Measurements from ENCODE around the gene TAX1BP3. TPM values are rescaled to one million over a fixed set of nuclear protein-coding genes. Genes with fewer than 3 reads are reported as not detected.
A peak's percentile ranks its signal among the peaks of the same experiment; 100 is the strongest.

Gene TAX1BP3
- total RNA-seq, 2 experiments from 2014 or later: 16.1 to 18.0 TPM

GRCh38 chr17:3697103-3697476, 28.7 kb upstream of the TAX1BP3 start:
- H3K4me1 Mint-ChIP-seq (ENCODE audit: low read depth): peaks cover 34% of the 10 kb centered on the region
- ATAC-seq (no peak), DNase-seq (no peak)
- peaks cover 5% of the 10 kb centered on the region for H3K9me3 Mint-ChIP-seq (ENCODE audit: insufficient read depth)
- ChIA-PET CTCF (interaction anchor here (1.2 to 4.2 kb wide), 3 partner anchors 26 to 149 kb away, joined by 4 to 11 read pairs (median 6); partner anchors contain the start of genes HASPIN and NCBP3), POLR2A (interaction anchor here (1.4 to 3.2 kb wide), 3 partner anchors 10 to 26 kb away, joined by 3 to 31 read pairs (median 18); partner anchors contain the start of gene HASPIN)
- H3K4me3 Mint-ChIP-seq: no peak overlapping the region
- peaks cover 8% of the 10 kb centered on the region for H3K36me3 Mint-ChIP-seq (ENCODE audit: low read depth)
- H3K27ac Mint-ChIP-seq: no peak overlapping the region
- H3K27me3 Mint-ChIP-seq (ENCODE audit: low read depth): no peaks in the 10 kb centered on the region

DNA sequence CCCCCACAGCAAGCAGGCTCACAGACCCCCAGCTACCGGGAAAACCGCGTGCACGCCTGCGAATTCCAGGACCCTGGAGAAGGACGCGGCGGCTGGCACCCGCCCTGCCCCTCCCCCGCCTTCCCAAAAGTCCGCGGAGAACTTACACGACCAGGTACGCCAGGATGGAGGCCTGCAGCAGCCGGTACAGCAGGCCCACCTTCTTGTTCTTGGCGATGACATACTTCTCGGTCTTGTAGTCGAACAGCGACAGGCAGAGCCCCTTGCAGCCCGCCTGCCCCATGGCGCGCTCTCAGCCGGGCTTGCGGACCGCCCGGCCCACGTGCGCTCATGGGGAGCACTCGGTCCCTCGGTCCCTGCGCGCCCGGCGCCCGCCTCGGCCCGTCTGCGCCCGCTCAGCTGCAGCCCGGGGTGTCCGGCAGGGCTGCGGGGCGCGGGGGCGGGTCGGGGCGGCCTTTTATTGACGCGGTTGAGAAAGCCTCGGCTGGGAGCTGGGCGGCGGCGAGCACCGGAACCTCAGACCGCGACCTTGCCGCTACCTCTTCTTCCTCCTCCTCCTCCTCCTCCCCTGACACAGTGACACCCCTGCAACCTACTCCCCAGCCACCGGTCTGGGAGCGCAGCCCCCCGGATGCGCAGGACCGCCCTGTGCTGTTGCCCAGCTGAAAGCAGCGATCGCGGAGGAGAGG, 27.5 kb upstream of the TAX1BP3 start, which contains the start of gene P2RX5:
Gene P2RX5 (minus strand): TSS at position 433 of the 689 bp plus-strand sequence. CDS start 150 bp downstream, at position 283.
- H3K27me3 Mint-ChIP-seq (ENCODE audit: low read depth): no peaks in the 10 kb centered on the region
- peak; percentile 78 for ATAC-seq
- POLR2A ChIA-PET: interaction anchor here (0.9 to 3.2 kb wide), 8 partner anchors 11 to 187 kb away, joined by 3 to 31 read pairs (median 4); partner anchors contain the start of gene HASPIN
- H3K9me3 Mint-ChIP-seq (ENCODE audit: insufficient read depth): peaks cover 5% of the 10 kb centered on the region
- H3K4me3 Mint-ChIP-seq: peak within 1 kb of the TSS; percentile 86
- H3K36me3 Mint-ChIP-seq (ENCODE audit: low read depth): peaks cover 6% of the 10 kb centered on the region
- CTCF ChIA-PET: interaction anchor here (0.8 to 4.2 kb wide), 10 partner anchors 12 to 150 kb away, joined by 3 to 19 read pairs (median 5); partner anchors contain the start of genes HASPIN and NCBP3
- peak; percentile 71 for DNase-seq
- peak within 1 kb of the TSS; percentile 87 for H3K27ac Mint-ChIP-seq
- peaks cover 37% of the 10 kb centered on the region for H3K4me1 Mint-ChIP-seq (ENCODE audit: low read depth)

- peaks cover 6% of the 10 kb centered on the region for H3K36me3 Mint-ChIP-seq (ENCODE audit: low read depth)
- peaks cover 37% of the 10 kb centered on the region for H3K4me1 Mint-ChIP-seq (ENCODE audit: low read depth)
- peak overlapping the region; percentile 70 for H3K4me3 Mint-ChIP-seq
- ChIA-PET POLR2A (interaction anchor here (0.9 to 3.2 kb wide), 9 partner anchors 12 to 188 kb away, joined by 3 to 31 read pairs (median 4); partner anchors contain the start of gene HASPIN), CTCF (interaction anchor here (0.9 to 4.2 kb wide), 8 partner anchors 12 to 148 kb away, joined by 3 to 19 read pairs (median 6); partner anchors contain the start of gene HASPIN)
- no peak overlapping the region for H3K27ac Mint-ChIP-seq
- no peaks in the 10 kb centered on the region for H3K27me3 Mint-ChIP-seq (ENCODE audit: low read depth)
- H3K9me3 Mint-ChIP-seq (ENCODE audit: insufficient read depth): peaks cover 5% of the 10 kb centered on the region
- ATAC-seq (peak; percentile 21), DNase-seq (no peak)
Observed at GRCh38 chr17:3695129-3695722, 26.8 kb upstream of the TAX1BP3 start.

DNA sequence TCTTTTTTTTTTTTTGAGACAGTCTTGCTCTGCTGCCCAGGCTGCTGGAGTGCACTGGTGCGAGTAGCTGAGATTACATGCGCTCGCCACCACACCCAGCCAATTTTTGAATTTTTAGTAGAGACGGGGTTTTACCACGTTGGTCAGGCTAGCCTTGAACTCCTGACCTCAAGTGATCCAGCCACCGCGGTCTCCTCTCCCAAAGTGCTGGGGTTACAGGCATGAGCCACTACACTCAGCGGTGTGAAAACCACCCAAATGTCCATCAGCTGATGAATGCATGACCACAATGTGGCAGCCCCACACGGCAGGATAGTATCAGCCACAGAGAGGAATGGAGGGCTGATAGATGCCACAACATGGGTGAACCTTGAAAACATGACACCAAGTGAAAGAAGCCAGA, 25.5 kb upstream of the TAX1BP3 start:
- H3K27ac Mint-ChIP-seq: no peak overlapping the region
- H3K36me3 Mint-ChIP-seq (ENCODE audit: low read depth): peaks cover 8% of the 10 kb centered on the region
- peak overlapping the region; percentile 70 for H3K4me3 Mint-ChIP-seq
- H3K9me3 Mint-ChIP-seq (ENCODE audit: insufficient read depth): peaks cover 5% of the 10 kb centered on the region
- H3K4me1 Mint-ChIP-seq (ENCODE audit: low read depth): peaks cover 37% of the 10 kb centered on the region
- H3K27me3 Mint-ChIP-seq (ENCODE audit: low read depth): no peaks in the 10 kb centered on the region
- ATAC-seq: no peak
- ChIA-PET POLR2A (interaction anchor here (1.3 kb wide), 1 partner anchor 103 kb away, joined by 4 read pairs; no protein-coding TSS in a partner anchor), CTCF (interaction anchor here (1.2 to 4.1 kb wide), 5 partner anchors 11 to 152 kb away, joined by 3 to 19 read pairs (median 3); partner anchors contain the start of gene NCBP3)
- DNase-seq: peak; percentile 57

DNA sequence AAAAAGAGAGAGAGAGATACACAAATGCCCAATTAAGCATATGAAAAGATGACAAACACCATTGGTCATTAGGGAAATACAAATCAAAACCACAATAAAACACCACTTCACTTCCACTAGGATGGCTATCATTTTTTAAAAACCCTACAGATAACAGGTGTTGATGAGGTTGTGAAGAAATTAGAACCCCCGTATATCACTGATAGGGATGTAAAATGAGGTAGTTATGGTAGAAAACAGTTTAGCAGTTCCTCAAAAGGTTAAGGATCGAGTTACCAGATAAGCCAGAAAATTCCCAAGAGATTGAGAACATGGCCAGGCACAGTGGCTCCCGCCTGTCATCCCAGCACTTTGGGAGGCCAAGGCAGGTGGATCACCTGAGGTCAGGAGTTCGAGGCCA, 24.8 kb upstream of the TAX1BP3 start:
- no peak for DNase-seq
- H3K27me3 Mint-ChIP-seq (ENCODE audit: low read depth): no peaks in the 10 kb centered on the region
- no peak overlapping the region for H3K27ac Mint-ChIP-seq
- no peaks in the 10 kb centered on the region for H3K9me3 Mint-ChIP-seq (ENCODE audit: insufficient read depth)
- no peak overlapping the region for H3K4me3 Mint-ChIP-seq
- peaks cover 37% of the 10 kb centered on the region for H3K4me1 Mint-ChIP-seq (ENCODE audit: low read depth)
- CTCF ChIA-PET: interaction anchor here (1.2 to 4.1 kb wide), 4 partner anchors 11 to 153 kb away, joined by 3 to 19 read pairs (median 8); partner anchors contain the start of gene NCBP3
- POLR2A ChIA-PET: no interaction called here
- no peak for ATAC-seq
- H3K36me3 Mint-ChIP-seq (ENCODE audit: low read depth): peaks cover 8% of the 10 kb centered on the region

GRCh38 chr17:3692346-3692745, 24.0 kb upstream of the TAX1BP3 start:
- Mint-ChIP-seq H3K9me3 (ENCODE audit: insufficient read depth) (no peaks in the 10 kb centered on the region), H3K27me3 (ENCODE audit: low read depth) (no peaks in the 10 kb centered on the region), H3K4me3 (no peak overlapping the region), H3K27ac (no peak overlapping the region), H3K4me1 (ENCODE audit: low read depth) (peaks cover 32% of the 10 kb centered on the region), H3K36me3 (ENCODE audit: low read depth) (peaks cover 3% of the 10 kb centered on the region)
- no peak for ATAC-seq
- no peak for DNase-seq
- CTCF ChIA-PET: interaction anchor here (1.0 to 1.6 kb wide), 2 partner anchors 10 to 18 kb away, joined by 3 to 5 read pairs; no protein-coding TSS in a partner anchor
- POLR2A ChIA-PET: no interaction called here

DNA sequence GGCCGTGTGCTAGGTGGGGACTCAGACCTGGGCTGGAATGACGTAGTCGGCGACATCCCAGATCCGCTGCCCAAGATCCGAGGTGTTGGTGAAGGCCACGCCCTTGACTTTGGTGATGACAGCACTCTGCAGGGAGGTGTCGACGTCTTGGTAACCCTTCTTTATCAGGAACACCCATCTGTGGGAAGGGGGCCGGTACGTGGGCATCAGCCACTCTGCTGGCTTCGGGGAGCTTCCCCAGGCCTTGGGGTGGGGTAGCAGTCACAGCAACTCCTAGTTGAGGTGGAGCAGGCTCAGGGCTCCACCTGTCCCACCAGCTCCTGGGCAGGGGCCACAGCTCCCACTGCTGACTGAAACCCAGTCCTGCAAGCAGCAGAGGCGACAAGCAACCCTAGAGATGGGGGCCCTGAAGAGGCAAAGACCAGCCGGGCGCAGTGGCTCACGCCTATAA, 23.3 kb upstream of the TAX1BP3 start:
- H3K36me3 Mint-ChIP-seq (ENCODE audit: low read depth): peaks cover 3% of the 10 kb centered on the region
- H3K9me3 Mint-ChIP-seq (ENCODE audit: insufficient read depth): no peaks in the 10 kb centered on the region
- DNase-seq (no peak), ATAC-seq (no peak)
- no peaks in the 10 kb centered on the region for H3K27me3 Mint-ChIP-seq (ENCODE audit: low read depth)
- peaks cover 25% of the 10 kb centered on the region for H3K4me1 Mint-ChIP-seq (ENCODE audit: low read depth)
- ChIA-PET CTCF (interaction anchor here (1.0 to 1.6 kb wide), 2 partner anchors 9 to 19 kb away, joined by 3 to 5 read pairs; no protein-coding TSS in a partner anchor), POLR2A (no interaction called here)
- no peak overlapping the region for H3K27ac Mint-ChIP-seq
- no peak overlapping the region for H3K4me3 Mint-ChIP-seq

GRCh38 chr17:3690094-3690715, 21.8 kb upstream of the TAX1BP3 start:
- CTCF ChIA-PET: no interaction called here
- H3K27ac Mint-ChIP-seq: no peak overlapping the region
- no peaks in the 10 kb centered on the region for H3K9me3 Mint-ChIP-seq (ENCODE audit: insufficient read depth)
- POLR2A ChIA-PET: no interaction called here
- peaks cover 3% of the 10 kb centered on the region for H3K36me3 Mint-ChIP-seq (ENCODE audit: low read depth)
- H3K27me3 Mint-ChIP-seq (ENCODE audit: low read depth): no peaks in the 10 kb centered on the region
- DNase-seq: no peak
- H3K4me1 Mint-ChIP-seq (ENCODE audit: low read depth): peaks cover 18% of the 10 kb centered on the region
- ATAC-seq: no peak
- no peak overlapping the region for H3K4me3 Mint-ChIP-seq

DNA sequence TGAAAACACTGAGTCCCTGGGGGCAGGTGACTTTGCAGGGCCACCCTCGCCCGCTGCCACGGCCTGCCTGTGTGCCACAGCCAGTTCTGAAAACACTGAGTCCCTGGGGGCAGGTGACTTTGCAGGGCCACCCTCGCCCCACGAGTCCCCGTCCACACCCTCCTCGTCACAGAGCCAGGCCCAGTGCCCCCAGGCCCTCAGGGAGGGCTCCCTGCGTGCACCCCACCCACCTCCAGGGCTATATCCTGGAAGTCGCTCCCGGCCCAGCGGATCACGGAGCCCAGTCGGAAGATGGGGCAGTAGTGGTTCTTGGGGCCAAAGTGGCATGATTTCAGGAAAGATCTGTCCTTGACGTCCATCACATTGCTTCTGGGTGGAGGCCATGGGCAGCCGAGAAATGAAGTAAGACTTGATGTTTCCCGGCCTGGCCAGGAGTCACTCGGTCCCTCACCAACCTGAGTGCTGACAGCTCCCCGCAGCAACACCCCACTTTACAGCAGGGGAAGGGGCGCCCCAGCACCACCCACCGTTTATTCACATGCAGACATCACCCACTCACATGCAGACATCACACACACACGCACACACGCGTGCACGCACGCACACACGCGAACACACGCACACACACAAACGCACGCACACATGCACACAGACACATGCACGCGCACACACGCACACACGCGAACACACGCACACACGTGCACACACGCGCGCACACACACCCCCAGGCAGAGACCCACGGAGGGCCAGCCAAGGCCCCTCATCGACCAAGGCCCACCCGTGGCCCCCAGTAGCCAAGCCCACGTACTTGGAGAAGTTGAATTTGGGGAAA, 21.1 kb upstream of the TAX1BP3 start:
- peaks cover 3% of the 10 kb centered on the region for H3K36me3 Mint-ChIP-seq (ENCODE audit: low read depth)
- no peak for ATAC-seq
- H3K4me1 Mint-ChIP-seq (ENCODE audit: low read depth): peaks cover 14% of the 10 kb centered on the region
- DNase-seq: no peak
- H3K4me3 Mint-ChIP-seq: no peak overlapping the region
- peak overlapping the region; percentile 55 for H3K27ac Mint-ChIP-seq
- POLR2A ChIA-PET: no interaction called here
- CTCF ChIA-PET: no interaction called here
- H3K27me3 Mint-ChIP-seq (ENCODE audit: low read depth): no peaks in the 10 kb centered on the region
- H3K9me3 Mint-ChIP-seq (ENCODE audit: insufficient read depth): no peaks in the 10 kb centered on the region

DNA sequence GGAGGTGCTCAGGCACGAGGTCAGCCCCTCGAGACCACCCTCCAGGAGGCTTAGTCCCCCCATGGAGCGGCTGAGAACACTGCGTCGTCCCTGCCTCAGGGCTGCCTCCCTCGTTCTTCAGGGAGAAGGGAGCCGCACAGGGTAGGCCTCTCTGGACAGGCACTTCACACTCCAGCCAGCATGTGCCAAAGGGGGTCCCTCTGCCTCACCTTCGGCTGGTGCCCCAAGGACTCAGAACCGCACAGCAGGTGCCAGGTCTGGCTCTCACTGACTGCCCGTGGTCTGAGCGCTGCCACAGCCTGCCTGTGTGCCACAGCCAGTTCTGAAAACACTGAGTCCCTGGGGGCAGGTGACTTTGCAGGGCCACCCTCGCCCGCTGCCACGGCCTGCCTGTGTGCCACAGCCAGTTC, 20.5 kb upstream of the TAX1BP3 start:
- Mint-ChIP-seq H3K27me3 (ENCODE audit: low read depth) (no peaks in the 10 kb centered on the region), H3K36me3 (ENCODE audit: low read depth) (peaks cover 3% of the 10 kb centered on the region), H3K9me3 (ENCODE audit: insufficient read depth) (no peaks in the 10 kb centered on the region), H3K4me1 (ENCODE audit: low read depth) (peaks cover 8% of the 10 kb centered on the region), H3K4me3 (no peak overlapping the region), H3K27ac (no peak overlapping the region)
- ATAC-seq (no peak), DNase-seq (no peak)
- POLR2A ChIA-PET: no interaction called here
- CTCF ChIA-PET: no interaction called here

DNA sequence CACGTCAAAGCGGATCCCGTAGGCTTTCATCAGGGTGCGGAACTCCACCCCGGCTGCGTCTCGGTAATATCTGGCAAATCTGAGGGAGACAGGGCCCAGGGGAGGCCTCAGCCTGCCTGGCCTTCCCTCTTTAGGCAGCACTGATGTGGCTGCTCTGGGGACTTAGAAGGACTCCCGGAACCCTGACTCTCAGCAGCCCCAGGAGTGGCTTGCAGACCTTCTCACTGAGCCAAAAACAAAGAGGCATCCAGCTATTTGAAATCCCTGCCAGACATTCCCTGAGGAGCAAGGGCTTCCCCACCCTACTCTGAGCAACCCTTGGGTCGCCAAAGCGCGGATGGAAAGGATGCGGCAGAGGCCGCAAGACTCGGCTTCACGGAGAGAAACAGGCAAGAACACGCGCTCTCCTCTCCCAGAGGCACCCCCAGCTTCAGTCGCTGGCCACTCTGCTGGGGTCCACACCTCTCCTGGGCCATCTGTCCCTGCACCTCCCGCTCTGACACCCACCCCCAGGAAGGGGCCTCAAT, 19.7 kb upstream of the TAX1BP3 start:
- ChIA-PET CTCF (no interaction called here), POLR2A (interaction anchor here (0.6 kb wide), 1 partner anchor 19 kb away, joined by 3 read pairs; no protein-coding TSS in a partner anchor)
- peaks cover 8% of the 10 kb centered on the region for H3K4me1 Mint-ChIP-seq (ENCODE audit: low read depth)
- peaks cover 3% of the 10 kb centered on the region for H3K36me3 Mint-ChIP-seq (ENCODE audit: low read depth)
- no peaks in the 10 kb centered on the region for H3K9me3 Mint-ChIP-seq (ENCODE audit: insufficient read depth)
- H3K27me3 Mint-ChIP-seq (ENCODE audit: low read depth): no peaks in the 10 kb centered on the region
- no peak overlapping the region for H3K27ac Mint-ChIP-seq
- H3K4me3 Mint-ChIP-seq: no peak overlapping the region
- ATAC-seq: no peak
- no peak for DNase-seq
